ENCODE measurements around the gene INO80. TPM values are rescaled to one million over a fixed set of nuclear protein-coding genes. Genes with fewer than 3 reads are reported as not detected.

Gene INO80
- total RNA-seq, 1 donor from 2014 or later = 20.4 TPM

DNA sequence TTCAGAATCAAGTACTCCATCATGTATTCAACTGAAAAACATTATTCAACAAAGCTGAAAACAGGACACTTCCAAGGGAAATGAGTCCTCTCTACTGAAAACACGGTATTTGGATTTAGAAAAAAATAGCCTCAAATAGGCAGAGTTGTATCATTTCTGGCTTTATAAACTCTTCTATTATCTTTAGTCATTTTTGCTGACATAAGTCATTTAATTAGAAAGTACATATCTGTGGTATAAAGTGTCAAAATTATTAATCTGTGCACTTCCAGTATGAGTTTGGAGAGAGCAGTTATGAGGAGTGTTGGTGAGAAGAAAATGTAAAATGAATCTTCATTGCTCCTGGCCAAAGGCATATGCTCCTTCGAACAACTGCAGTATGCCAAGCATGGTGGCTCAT is 59.3 kb downstream of the INO80 start:
- H3K27me3 Mint-ChIP-seq (ENCODE audit: unreplicated experiment) = no peaks in the 10 kb centered on the region
- TF ChIP-seq, protein P1, sequence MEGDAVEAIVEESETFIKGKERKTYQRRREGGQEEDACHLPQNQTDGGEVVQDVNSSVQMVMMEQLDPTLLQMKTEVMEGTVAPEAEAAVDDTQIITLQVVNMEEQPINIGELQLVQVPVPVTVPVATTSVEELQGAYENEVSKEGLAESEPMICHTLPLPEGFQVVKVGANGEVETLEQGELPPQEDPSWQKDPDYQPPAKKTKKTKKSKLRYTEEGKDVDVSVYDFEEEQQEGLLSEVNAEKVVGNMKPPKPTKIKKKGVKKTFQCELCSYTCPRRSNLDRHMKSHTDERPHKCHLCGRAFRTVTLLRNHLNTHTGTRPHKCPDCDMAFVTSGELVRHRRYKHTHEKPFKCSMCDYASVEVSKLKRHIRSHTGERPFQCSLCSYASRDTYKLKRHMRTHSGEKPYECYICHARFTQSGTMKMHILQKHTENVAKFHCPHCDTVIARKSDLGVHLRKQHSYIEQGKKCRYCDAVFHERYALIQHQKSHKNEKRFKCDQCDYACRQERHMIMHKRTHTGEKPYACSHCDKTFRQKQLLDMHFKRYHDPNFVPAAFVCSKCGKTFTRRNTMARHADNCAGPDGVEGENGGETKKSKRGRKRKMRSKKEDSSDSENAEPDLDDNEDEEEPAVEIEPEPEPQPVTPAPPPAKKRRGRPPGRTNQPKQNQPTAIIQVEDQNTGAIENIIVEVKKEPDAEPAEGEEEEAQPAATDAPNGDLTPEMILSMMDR (IDR thresholded peaks at IDR 0.05; ENCODE audit: partially characterized antibody, unreplicated experiment) = no peak
- peaks cover 13% of the 10 kb centered on the region for H3K36me3 Mint-ChIP-seq (ENCODE audit: unreplicated experiment)
- no peaks in the 10 kb centered on the region for H3K9me3 Mint-ChIP-seq (ENCODE audit: unreplicated experiment)
- no peak for DNase-seq
- H3K4me1 Mint-ChIP-seq (ENCODE audit: low read depth, unreplicated experiment) = no peaks in the 10 kb centered on the region
- no peak overlapping the region for H3K4me3 Mint-ChIP-seq (ENCODE audit: unreplicated experiment)
- no peak overlapping the region for H3K27ac Mint-ChIP-seq (ENCODE audit: unreplicated experiment)

DNA sequence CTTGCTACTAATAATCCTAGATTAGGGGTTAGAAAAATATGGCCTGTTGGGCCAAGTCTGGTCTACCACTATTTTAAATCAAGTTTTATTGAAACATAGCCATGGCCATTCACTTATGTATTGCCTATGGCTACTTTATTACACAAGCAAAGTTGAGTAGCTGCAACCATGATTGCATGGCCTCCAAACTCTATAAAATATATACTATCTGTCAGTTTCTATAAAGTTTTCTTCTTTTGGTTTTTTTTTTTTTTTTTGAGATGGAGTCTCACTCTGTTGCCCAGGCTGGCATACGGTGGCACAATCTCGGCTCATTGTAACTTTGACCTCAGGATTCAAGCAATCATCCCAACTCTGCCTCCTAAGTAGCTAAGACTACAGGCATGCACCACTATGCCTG is 60.4 kb downstream of the INO80 start:
- H3K27ac Mint-ChIP-seq (ENCODE audit: unreplicated experiment) = no peak overlapping the region
- H3K27me3 Mint-ChIP-seq (ENCODE audit: unreplicated experiment) = no peaks in the 10 kb centered on the region
- TF ChIP-seq, protein P1 (IDR thresholded peaks at IDR 0.05; ENCODE audit: partially characterized antibody, unreplicated experiment) = no peak
- no peak overlapping the region for H3K4me3 Mint-ChIP-seq (ENCODE audit: unreplicated experiment)
- H3K9me3 Mint-ChIP-seq (ENCODE audit: unreplicated experiment) = no peaks in the 10 kb centered on the region
- no peaks in the 10 kb centered on the region for H3K4me1 Mint-ChIP-seq (ENCODE audit: low read depth, unreplicated experiment)
- peaks cover 8% of the 10 kb centered on the region for H3K36me3 Mint-ChIP-seq (ENCODE audit: unreplicated experiment)
- no peak for DNase-seq

DNA sequence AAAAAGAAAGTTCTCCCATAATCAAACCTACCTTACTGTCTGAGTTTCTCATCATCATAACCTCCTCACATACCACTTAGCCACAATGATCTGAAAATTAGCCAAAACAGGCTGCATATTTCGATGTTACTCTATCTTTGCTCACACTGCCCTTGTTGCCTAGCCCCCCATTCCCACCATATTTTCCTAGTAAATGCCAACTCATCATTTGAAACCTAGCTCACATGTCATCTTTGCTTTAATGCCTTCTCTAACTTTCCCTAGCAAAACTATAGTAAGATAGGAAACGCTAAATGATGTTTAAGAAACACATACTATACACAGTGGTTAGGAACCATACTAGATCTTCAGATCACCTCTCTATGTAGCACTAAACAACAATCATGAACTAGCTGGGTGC is 64.9 kb downstream of the INO80 start:
- H3K9me3 Mint-ChIP-seq (ENCODE audit: unreplicated experiment) = no peaks in the 10 kb centered on the region
- no peaks in the 10 kb centered on the region for H3K36me3 Mint-ChIP-seq (ENCODE audit: unreplicated experiment)
- no peaks in the 10 kb centered on the region for H3K27me3 Mint-ChIP-seq (ENCODE audit: unreplicated experiment)
- no peak for DNase-seq
- no peak overlapping the region for H3K27ac Mint-ChIP-seq (ENCODE audit: unreplicated experiment)
- TF ChIP-seq, protein P1 (IDR thresholded peaks at IDR 0.05; ENCODE audit: partially characterized antibody, unreplicated experiment) = no peak
- no peaks in the 10 kb centered on the region for H3K4me1 Mint-ChIP-seq (ENCODE audit: low read depth, unreplicated experiment)
- H3K4me3 Mint-ChIP-seq (ENCODE audit: unreplicated experiment) = no peak overlapping the region

DNA sequence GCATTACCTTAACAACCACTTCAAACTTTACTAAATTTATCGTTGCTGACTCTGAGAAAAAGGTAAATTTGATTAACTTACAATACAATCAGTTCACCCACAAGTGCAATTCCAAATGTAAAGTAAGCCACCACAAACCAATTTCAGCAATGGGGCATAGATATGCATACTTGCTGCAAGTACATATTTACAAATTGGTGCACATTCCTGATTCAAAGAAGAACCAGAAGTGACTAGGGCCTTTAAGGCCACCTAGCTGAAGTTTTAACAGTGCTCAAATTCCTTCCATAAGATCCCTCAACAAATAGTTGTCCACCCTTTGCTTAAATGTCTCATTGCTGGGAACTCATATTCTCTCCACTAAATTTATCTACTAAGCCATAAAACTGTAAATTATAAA is 67.2 kb downstream of the INO80 start:
- no peaks in the 10 kb centered on the region for H3K4me1 Mint-ChIP-seq (ENCODE audit: low read depth, unreplicated experiment)
- no peak overlapping the region for H3K27ac Mint-ChIP-seq (ENCODE audit: unreplicated experiment)

DNA sequence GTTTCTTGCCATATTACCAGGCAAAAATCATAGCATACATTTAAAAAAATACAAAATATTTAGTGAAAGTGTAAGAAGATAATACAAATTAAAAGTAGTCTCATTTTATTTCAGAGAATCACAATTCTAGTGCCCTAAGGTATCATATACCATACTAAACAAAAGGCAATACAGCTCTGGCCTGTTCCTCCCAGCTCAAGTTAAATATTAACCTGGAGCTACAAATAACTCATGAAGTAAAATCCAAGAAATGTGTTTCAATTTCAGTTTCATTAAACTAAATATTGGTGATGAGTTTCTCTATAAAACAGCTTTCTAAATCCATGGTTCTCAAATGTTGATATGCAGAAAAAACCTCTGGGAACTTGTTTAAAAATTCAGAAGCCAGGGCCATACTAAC is 67.7 kb downstream of the INO80 start:
- H3K4me3 Mint-ChIP-seq (ENCODE audit: unreplicated experiment) = no peak overlapping the region
- no peak for DNase-seq
- TF ChIP-seq, protein P1 (IDR thresholded peaks at IDR 0.05; ENCODE audit: partially characterized antibody, unreplicated experiment) = no peak
- H3K27ac Mint-ChIP-seq (ENCODE audit: unreplicated experiment) = no peak overlapping the region
- no peaks in the 10 kb centered on the region for H3K9me3 Mint-ChIP-seq (ENCODE audit: unreplicated experiment)
- H3K36me3 Mint-ChIP-seq (ENCODE audit: unreplicated experiment) = no peaks in the 10 kb centered on the region
- no peaks in the 10 kb centered on the region for H3K27me3 Mint-ChIP-seq (ENCODE audit: unreplicated experiment)
- H3K4me1 Mint-ChIP-seq (ENCODE audit: low read depth, unreplicated experiment) = no peaks in the 10 kb centered on the region

More for the DNA sequence above, 67.2 kb downstream of the INO80 start:
- no peak for DNase-seq
- no peaks in the 10 kb centered on the region for H3K9me3 Mint-ChIP-seq (ENCODE audit: unreplicated experiment)
- no peaks in the 10 kb centered on the region for H3K36me3 Mint-ChIP-seq (ENCODE audit: unreplicated experiment)
- H3K27me3 Mint-ChIP-seq (ENCODE audit: unreplicated experiment) = no peaks in the 10 kb centered on the region
- TF ChIP-seq, protein P1 (IDR thresholded peaks at IDR 0.05; ENCODE audit: partially characterized antibody, unreplicated experiment) = no peak
- no peak overlapping the region for H3K4me3 Mint-ChIP-seq (ENCODE audit: unreplicated experiment)
